Chondrocyte (in vitro differentiated cells): ENCODE measurements around the gene AGRN. TPM values are rescaled to one million over a fixed set of nuclear protein-coding genes. Genes with fewer than 3 reads are reported as not detected.

ENCODE experiments used
- DNase-seq: peaks from one replicate; pipeline ENCODE4 v3.0.0; 2021; ENCODE audit warnings: mixed read lengths, low spot score
- H3K27ac Mint-ChIP-seq: one replicate; pipeline ENCODE4 v1.8.0; 2021; ENCODE audit warnings: mild to moderate bottlenecking, moderate library complexity, mixed read lengths; ENCODE audit not compliant: unreplicated experiment
- H3K27me3 Mint-ChIP-seq: 2 replicates; pipeline ENCODE4 v1.8.0; 2021; ENCODE audit warnings: low read depth, mixed read lengths
- H3K36me3 Mint-ChIP-seq: 2 replicates; pipeline ENCODE4 v1.8.0; 2021; ENCODE audit warnings: low read depth, mixed read lengths
- H3K4me1 Mint-ChIP-seq: 2 replicates; pipeline ENCODE4 v1.8.0; 2021; ENCODE audit warnings: low read depth, mild to moderate bottlenecking, mixed read lengths
- H3K4me3 Mint-ChIP-seq: one replicate; pipeline ENCODE4 v1.8.0; 2021; ENCODE audit warnings: mild to moderate bottlenecking, moderate library complexity, mixed read lengths; ENCODE audit not compliant: unreplicated experiment
- H3K9me3 Mint-ChIP-seq: 2 replicates; pipeline ENCODE4 v1.8.0; 2021; ENCODE audit warnings: low read depth, mixed read lengths
- CTCF ChIP-seq: fragments of 200-600 bp; sonication (generic); IDR thresholded peaks from 2 replicates; pipeline ENCODE4 v1.5.0; 2021; ENCODE audit warnings: antibody characterized with exemption, mild to moderate bottlenecking, moderate library complexity
- total RNA-seq: library from RNA; stranded (reverse); gene quantifications from 3 replicates; pipeline ENCODE4 v1.2.1, GENCODE V29; 2021

AGRN gene
- total RNA-seq, 1 donor from 2014 or later, result 221 TPM

DNA sequence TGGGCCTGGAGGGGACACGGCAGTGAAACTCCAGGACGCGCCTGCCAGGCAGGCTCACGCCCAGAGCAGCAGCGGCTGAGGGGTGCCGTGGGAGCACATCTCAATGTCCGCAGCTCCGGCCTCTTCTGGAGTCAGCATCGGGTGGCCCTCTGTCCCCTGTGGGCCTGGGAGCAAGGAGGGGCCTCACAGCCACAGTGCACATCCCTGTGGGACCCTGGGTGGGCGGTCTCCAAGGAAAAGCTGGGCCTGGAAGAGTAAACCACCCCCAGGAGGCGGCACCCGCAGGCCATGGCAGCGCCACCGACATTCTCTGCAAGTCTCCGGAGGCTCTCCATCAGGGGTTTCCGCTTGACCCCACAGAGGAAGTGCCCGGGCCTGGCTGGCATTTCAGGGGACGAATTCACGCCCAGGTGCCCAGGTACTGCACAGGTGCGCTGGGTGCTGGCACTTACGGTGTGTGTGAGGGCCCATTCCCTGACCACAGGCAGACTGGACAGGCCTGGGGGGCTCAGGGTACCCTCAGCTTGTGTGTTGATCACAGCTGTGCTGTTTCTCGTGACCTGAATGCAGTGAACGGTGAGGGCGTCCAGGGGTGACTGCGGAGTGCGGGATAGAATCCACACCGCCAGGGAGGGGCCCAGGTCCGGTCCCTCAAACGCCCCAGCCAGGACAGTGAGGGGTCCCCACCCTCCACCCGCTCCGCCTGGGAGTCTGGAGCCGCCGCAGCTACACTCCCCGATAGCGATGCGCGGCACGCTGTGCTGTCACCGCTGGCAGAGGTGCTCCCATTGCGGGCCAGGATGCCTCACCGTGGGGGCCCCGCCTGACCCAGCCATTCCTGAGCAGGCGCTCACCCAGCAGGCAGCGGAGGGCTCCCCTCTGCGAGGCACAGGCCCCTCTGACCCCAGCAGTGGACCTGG is 70.8 kb downstream of the AGRN start:
- no peaks in the 10 kb centered on the region for H3K4me1 Mint-ChIP-seq
- H3K36me3 Mint-ChIP-seq, result no peaks in the 10 kb centered on the region
- no peak overlapping the region for H3K27ac Mint-ChIP-seq
- H3K9me3 Mint-ChIP-seq, result no peaks in the 10 kb centered on the region
- DNase-seq, result peak; percentile 90
- no peaks in the 10 kb centered on the region for H3K27me3 Mint-ChIP-seq
- TF ChIP-seq CTCF, result no peak
- no peak overlapping the region for H3K4me3 Mint-ChIP-seq

DNA sequence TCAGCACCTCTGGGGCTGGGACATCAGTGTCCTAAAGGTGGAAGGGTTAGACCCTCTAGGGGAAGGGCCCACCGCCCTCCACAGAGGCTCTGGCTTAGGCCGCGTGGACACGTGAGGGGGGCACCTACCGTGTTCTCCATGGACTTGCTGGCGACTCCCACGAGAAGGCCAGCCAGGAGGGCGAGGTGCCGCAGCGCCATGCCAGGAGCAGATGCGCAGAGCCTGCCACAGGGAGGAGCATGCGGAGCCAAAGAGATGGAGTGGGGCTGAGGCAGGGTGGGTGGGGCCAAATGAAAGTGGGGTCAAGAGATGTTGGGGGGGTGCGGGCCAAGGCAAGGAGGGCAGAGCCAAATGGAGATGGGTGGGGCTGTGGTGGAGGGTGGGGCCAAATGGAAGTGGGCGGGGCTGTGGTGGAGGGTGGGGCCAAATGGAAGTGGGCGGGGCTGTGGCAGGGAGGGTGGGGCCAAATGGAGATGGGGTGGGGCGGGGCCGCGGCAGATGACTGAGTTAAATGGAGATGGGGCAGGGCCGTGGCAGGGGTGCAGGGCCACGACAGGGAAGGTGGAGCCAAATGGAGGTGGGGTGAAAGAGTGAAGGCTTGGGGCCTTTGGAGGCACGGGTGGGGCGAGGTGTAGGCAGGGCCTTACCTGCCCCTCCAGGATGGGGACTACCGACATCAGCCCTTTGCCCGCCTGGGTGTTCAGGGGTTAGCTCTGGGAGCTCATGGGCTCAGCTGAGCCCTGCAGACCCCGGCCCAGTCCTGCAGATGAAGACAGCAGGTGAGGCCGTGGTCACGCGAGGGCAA is 71.6 kb downstream of the AGRN start:
- no peak for TF ChIP-seq CTCF
- Mint-ChIP-seq H3K4me3 (no peak overlapping the region), H3K27ac (no peak overlapping the region), H3K36me3 (no peaks in the 10 kb centered on the region), H3K4me1 (no peaks in the 10 kb centered on the region), H3K9me3 (no peaks in the 10 kb centered on the region), H3K27me3 (no peaks in the 10 kb centered on the region)
- peak; percentile 82 for DNase-seq

DNA sequence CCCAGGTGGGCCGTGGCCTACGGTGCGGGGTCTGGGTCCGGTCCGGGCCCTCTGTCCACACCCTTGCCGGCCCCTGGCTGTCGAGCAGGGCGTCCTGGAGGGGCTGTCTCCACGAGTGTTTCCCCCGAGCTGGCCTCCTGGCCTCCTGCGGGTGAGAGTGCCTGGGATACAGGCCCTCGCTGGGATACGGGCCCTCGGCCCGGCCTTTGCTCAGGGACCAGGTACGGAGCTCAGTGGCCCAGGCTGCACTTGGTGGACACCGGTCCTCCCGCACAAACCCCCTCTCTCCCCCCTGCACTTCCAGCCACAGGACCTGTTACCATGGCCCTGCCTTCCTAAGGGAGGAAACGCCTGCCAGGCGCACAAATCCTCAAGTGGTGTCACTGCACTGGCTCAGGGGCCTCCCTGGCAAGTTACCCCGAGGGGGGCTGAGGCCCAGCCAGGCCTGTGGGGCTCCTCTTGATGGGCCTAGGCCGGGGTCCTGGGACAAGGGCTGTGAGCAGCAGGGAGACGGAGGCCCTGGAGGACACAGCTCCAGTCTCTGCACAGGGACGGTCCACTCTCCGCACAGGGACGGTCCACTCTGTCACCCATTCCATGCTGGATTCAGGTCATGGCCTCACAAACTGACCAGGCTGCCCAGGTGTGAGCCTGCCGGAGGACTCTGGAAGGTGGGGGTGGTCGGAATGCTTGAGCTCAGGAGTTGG is 72.4 kb downstream of the AGRN start:
- Mint-ChIP-seq H3K36me3 (no peaks in the 10 kb centered on the region), H3K9me3 (no peaks in the 10 kb centered on the region), H3K27ac (no peak overlapping the region), H3K4me1 (no peaks in the 10 kb centered on the region), H3K27me3 (no peaks in the 10 kb centered on the region), H3K4me3 (no peak overlapping the region)
- no peak for TF ChIP-seq CTCF
- peak; percentile 94 for DNase-seq

DNA sequence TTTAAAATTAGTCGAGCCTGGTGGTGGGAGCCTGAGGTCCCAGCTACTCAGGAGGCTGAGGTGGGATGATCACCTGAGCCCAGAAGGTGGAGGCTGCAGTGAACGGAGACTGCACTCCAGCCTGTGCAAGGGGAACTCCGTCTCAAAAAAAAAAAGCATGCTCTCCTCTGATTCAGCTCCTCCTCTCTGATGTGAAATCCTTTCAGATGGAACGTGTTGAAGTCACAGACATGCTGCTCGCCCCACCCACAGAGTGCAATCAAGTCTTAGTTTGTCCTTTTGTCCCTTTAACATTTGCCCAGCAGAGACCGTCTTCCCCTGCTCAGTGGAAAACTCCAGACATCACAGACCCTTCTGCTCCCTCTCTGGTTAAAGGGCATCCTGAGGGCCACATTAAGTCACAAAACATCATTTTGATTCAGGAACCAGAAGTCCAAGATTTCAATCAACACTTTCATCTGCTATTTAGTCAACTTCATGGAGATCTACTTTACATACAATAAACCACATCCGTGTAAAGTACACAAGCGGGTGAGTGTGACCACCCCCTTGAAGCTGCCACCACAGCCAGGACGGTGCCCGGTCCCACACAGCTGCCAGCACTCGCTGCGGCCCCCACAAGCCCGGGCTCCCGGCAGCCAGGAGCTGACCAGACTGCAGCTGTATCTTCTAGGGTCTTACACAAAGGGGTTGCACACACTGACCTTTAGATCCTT is 73.1 kb downstream of the AGRN start:
- H3K9me3 Mint-ChIP-seq, result no peaks in the 10 kb centered on the region
- H3K4me1 Mint-ChIP-seq, result no peaks in the 10 kb centered on the region
- H3K27ac Mint-ChIP-seq, result no peak overlapping the region
- H3K4me3 Mint-ChIP-seq, result no peak overlapping the region
- no peak for TF ChIP-seq CTCF
- H3K27me3 Mint-ChIP-seq, result no peaks in the 10 kb centered on the region
- peaks cover 1% of the 10 kb centered on the region for H3K36me3 Mint-ChIP-seq
- peak; percentile 12 for DNase-seq
